ENCODE results near the gene TCN2.
A peak's percentile ranks its signal among the peaks of the same experiment; 100 is the strongest.
"Not testable (repeated sequence)": the region's sequence is repeated elsewhere in the genome, so short reads cannot be mapped to it uniquely, and the experiment has no call there.

TCN2 gene

DNA sequence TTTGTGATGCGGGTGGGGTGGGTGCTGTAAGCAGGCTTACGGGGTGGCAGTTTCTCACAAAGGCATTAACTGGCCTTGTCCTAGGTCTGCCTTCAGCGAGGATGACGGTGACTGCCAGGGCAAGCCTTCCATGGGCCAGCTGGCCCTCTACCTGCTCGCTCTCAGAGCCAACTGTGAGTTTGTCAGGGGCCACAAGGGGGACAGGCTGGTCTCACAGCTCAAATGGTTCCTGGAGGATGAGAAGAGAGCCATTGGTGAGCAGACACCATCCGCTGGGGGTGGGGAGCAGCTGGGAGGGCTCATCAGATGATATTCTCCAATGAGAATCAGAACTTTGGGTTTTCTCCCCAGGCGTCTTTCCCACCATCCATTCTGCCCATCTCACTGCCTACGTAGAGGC lies 5.8 kb downstream of the TCN2 start:
- H3K27me3 ChIP-seq (ENCODE audit: insufficient read depth, low read depth, severe bottlenecking), result no peaks in the 10 kb centered on the region
- TF ChIP-seq, protein P1, sequence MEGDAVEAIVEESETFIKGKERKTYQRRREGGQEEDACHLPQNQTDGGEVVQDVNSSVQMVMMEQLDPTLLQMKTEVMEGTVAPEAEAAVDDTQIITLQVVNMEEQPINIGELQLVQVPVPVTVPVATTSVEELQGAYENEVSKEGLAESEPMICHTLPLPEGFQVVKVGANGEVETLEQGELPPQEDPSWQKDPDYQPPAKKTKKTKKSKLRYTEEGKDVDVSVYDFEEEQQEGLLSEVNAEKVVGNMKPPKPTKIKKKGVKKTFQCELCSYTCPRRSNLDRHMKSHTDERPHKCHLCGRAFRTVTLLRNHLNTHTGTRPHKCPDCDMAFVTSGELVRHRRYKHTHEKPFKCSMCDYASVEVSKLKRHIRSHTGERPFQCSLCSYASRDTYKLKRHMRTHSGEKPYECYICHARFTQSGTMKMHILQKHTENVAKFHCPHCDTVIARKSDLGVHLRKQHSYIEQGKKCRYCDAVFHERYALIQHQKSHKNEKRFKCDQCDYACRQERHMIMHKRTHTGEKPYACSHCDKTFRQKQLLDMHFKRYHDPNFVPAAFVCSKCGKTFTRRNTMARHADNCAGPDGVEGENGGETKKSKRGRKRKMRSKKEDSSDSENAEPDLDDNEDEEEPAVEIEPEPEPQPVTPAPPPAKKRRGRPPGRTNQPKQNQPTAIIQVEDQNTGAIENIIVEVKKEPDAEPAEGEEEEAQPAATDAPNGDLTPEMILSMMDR (IDR thresholded peaks at IDR 0.05; ENCODE audit: low read depth, low read length), result 0 out of 2 replicates have a peak, but pooled peaks have one; percentile 5
- peaks cover 52% of the 10 kb centered on the region for H3K36me3 ChIP-seq
- no peaks in the 10 kb centered on the region for H3K9me3 ChIP-seq (ENCODE audit: severe bottlenecking)
- H3K27ac ChIP-seq, result no peak overlapping the region
- no peak overlapping the region for H3K4me3 ChIP-seq (ENCODE audit: low read depth, low read length)
- DNase-seq, result no peak

DNA sequence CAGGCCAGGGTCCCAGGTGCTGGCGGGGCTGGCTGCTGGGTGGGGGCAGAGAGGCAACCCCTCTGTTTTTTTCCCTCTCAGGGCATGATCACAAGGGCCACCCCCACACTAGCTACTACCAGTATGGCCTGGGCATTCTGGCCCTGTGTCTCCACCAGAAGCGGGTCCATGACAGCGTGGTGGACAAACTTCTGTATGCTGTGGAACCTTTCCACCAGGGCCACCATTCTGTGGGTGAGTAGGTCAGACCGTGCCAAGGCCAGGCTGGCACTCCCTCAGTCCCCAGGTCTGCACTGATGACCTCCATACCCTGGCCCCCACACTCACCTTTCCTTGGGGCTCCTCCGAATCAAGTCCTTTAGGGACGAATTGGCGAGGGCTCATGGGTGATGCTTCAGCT lies 7.3 kb downstream of the TCN2 start:
- Histone ChIP-seq H3K27ac (no peak overlapping the region), H3K36me3 (peaks cover 57% of the 10 kb centered on the region), H3K27me3 (ENCODE audit: insufficient read depth, low read depth, severe bottlenecking) (no peaks in the 10 kb centered on the region), H3K4me3 (ENCODE audit: low read depth, low read length) (no peak overlapping the region), H3K9me3 (ENCODE audit: severe bottlenecking) (no peaks in the 10 kb centered on the region)
- DNase-seq, result no peak
- TF ChIP-seq, protein P1 (IDR thresholded peaks at IDR 0.05; ENCODE audit: low read depth, low read length), result no peak

DNA sequence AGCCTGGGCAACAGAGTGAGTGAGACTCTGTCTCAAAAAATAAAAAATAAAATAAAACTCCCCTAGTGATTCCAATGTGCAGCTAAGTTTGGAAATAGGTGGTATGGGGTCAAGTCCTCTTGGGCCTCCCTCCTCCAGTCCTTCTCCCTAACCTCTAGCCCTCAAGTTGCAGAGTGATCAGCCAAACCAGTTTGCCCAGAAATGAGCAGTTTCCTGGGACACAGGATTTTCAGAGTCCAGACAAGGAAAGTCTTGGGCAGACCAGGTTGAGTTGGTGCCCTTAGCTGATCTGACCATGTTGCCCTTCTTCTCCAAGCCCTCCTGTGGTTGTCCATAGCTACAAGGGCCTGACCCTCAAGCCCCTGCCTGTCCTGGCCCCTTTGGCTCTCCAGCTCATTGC lies 7.9 kb downstream of the TCN2 start:
- H3K27ac ChIP-seq, result no peak overlapping the region
- TF ChIP-seq, protein P1 (IDR thresholded peaks at IDR 0.05; ENCODE audit: low read depth, low read length), result no peak
- peaks cover 62% of the 10 kb centered on the region for H3K36me3 ChIP-seq
- DNase-seq, result no peak
- no peaks in the 10 kb centered on the region for H3K9me3 ChIP-seq (ENCODE audit: severe bottlenecking)
- H3K27me3 ChIP-seq (ENCODE audit: insufficient read depth, low read depth, severe bottlenecking), result no peaks in the 10 kb centered on the region
- H3K4me3 ChIP-seq (ENCODE audit: low read depth, low read length), result no peak overlapping the region

DNA sequence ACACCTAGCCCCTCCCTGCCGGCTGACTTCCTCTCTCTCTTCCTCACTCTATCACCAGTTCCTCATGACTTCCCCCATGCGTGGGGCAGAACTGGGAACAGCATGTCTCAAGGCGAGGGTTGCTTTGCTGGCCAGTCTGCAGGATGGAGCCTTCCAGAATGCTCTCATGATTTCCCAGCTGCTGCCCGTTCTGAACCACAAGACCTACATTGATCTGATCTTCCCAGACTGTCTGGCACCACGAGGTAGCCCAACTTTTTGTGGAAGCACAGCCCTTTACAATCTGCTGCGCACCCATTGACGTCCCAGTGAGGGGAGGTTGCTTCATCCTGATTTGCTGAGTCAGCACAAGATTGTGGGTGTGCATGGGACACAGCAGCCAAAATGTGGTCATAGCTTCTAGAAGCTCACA lies 8.6 kb downstream of the TCN2 start:
- TF ChIP-seq, protein P1 (IDR thresholded peaks at IDR 0.05; ENCODE audit: low read depth, low read length), result no peak

DNA sequence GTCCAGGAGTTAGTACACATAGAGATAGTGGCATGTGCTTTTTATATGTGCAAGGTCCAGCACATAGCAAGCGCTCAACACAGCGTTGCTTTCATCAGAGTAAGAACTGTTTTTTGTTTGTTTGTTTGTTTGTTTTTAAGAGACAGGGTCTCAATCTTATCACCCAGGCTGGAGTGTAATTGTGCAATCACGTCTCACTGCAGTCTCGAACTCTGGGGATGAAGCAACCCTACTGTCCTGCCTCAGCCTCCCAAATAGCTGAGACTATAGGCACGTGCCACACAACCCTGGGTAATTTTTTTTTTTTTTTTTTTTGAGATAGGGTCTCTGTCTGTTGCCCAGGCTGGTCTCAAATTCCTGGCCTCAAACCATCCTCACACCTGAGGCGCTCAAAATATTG lies 10.8 kb downstream of the TCN2 start:
- peaks cover 36% of the 10 kb centered on the region for H3K36me3 ChIP-seq
- no peak overlapping the region for H3K27ac ChIP-seq

More for the DNA sequence above, 8.6 kb downstream of the TCN2 start:
- H3K4me3 ChIP-seq (ENCODE audit: low read depth, low read length), result no peak overlapping the region
- H3K9me3 ChIP-seq (ENCODE audit: severe bottlenecking), result no peaks in the 10 kb centered on the region
- H3K27ac ChIP-seq, result no peak overlapping the region
- peaks cover 57% of the 10 kb centered on the region for H3K36me3 ChIP-seq
- no peaks in the 10 kb centered on the region for H3K27me3 ChIP-seq (ENCODE audit: insufficient read depth, low read depth, severe bottlenecking)
- no peak for DNase-seq

DNA sequence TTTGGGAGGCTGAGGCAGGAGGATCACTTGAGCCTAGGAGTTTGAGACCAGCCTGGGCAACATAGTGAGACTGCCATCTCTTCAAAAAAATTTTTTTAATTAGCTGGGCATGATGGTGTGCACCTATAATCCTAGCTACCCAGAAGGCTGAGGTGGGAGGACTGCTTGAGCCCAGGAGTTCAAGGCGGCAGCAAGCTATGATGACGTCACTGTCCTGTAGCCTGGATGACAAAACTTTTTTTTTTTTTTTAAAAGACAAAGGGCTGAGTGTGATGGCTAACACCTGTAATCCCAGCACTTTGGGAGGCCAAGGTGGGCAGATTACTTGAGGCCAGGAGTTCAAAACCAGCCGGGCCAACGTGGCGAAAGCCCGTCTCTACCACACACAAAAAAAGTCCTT lies 12.9 kb downstream of the TCN2 start:
- DNase-seq; H3K9me3 ChIP-seq (ENCODE audit: severe bottlenecking); H3K27ac ChIP-seq; H3K27me3 ChIP-seq (ENCODE audit: insufficient read depth, low read depth, severe bottlenecking); H3K4me3 ChIP-seq (ENCODE audit: low read depth, low read length): not testable (repeated sequence)
- H3K36me3 ChIP-seq, result peaks cover 34% of the 10 kb centered on the region

More for the DNA sequence above, 10.8 kb downstream of the TCN2 start:
- Histone ChIP-seq H3K27me3 (ENCODE audit: insufficient read depth, low read depth, severe bottlenecking) (no peaks in the 10 kb centered on the region), H3K4me3 (ENCODE audit: low read depth, low read length) (no peak overlapping the region), H3K9me3 (ENCODE audit: severe bottlenecking) (no peaks in the 10 kb centered on the region)
- TF ChIP-seq, protein P1 (IDR thresholded peaks at IDR 0.05; ENCODE audit: low read depth, low read length), result no peak
- no peak for DNase-seq
